ENCODE results near the gene CRYGN.

Gene CRYGN

DNA sequence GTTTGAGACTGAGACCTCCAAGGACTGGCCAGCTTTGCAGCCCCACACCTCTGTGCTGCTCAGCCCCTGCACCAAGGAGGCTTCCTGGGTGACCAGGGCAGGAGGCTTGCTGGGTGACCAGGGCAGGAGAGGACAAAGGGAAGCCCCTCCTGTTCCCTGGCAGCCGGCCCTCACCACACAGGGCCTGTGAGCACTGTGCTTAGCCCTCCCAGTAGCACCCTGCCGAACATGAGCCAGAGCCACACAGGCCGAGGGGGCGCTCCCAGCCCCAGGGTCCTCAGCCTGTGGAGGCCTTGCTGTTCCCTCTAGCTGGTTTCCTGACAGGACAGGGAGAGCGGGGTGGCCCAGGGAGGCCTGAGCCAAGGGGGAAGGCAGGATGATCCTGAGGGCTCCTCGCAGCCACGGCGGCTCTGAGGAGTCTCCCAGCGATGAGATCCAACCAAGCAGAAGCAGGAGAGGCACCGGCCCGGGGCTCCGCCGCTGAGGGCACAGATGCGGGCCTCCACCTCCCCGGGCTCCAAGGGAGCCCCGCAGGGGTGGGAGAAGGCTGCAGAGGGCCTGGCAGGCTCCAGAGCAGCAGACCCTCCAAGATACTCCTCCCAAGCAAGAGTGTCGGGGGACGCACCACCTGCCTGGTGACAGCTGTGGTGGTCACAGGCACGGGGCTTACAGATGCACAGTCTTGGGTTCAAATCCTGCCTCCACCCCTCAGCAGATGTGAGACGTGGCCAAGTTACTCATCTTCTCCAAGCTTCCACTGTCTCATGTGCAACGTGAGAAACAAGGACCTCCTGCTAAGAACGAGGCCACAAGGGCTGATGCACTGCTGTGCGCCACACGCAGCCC, 52.6 kb downstream of the CRYGN start:
- no peak for TF ChIP-seq CTCF (IDR thresholded peaks at IDR 0.05; ENCODE audit: low read depth, low read length, missing control alignments)
- no peak for DNase-seq (ENCODE audit: extremely low read depth, low read depth)

GRCh38 chr7:151386301-151387160, 53.4 kb downstream of the CRYGN start:
- no peak for DNase-seq (ENCODE audit: extremely low read depth, low read depth)
- TF ChIP-seq CTCF (IDR thresholded peaks at IDR 0.05; ENCODE audit: low read depth, low read length, missing control alignments) = no peak
- no peak overlapping the region for H3K4me3 ChIP-seq (replicated peaks; ENCODE audit: low read depth, low read length)

More for the DNA sequence above, 52.6 kb downstream of the CRYGN start:
- no peak overlapping the region for H3K4me3 ChIP-seq (replicated peaks; ENCODE audit: low read depth, low read length)

GRCh38 chr7:151385626-151386300, 54.2 kb downstream of the CRYGN start:
- no peak for DNase-seq (ENCODE audit: extremely low read depth, low read depth)
- no peak overlapping the region for H3K4me3 ChIP-seq (replicated peaks; ENCODE audit: low read depth, low read length)
- no peak for TF ChIP-seq CTCF (IDR thresholded peaks at IDR 0.05; ENCODE audit: low read depth, low read length, missing control alignments)

DNA sequence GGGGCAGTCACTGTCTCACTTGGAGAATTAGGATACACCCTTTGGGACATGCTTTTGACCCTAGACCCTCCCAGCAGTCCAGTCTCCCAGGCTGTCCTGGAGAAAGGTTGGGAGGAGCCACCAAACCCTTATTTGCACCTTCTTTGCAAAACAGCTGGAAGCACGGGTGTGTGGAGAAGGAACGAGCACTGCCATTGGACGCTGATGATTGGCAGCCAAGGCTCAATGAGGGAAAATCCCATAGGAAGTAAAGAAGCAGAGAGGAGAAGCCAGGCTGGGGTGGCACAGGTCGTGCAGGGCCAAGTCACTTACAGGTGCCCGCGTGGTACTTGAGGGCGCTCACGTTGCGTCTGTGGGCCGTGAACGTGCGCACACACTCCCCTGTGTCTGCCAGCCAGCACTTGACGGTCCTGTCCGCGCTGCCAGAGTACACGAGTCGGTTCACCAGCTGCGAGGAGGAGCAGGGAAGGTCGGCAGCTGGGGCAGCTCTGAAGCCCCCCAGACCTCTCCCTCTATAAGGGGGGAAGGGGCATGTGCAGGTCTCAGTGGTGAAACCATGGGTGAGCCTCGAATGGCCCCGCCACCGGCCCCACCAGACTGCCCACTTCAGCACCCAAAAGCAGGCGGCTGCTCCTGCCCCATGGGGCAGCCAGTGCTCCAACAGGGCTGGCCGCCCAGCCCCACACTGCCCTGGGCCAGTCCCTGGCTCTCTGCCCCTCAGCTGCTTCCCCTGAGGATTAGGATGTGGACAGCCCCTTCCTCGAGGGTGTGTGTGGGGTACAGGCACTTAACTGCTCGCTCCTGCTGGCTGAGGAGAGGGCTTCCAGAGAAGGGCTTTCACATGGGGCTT, 54.9 kb downstream of the CRYGN start:
- no peak overlapping the region for H3K4me3 ChIP-seq (replicated peaks; ENCODE audit: low read depth, low read length)
- DNase-seq (ENCODE audit: extremely low read depth, low read depth) = no peak
- no peak for TF ChIP-seq CTCF (IDR thresholded peaks at IDR 0.05; ENCODE audit: low read depth, low read length, missing control alignments)

DNA sequence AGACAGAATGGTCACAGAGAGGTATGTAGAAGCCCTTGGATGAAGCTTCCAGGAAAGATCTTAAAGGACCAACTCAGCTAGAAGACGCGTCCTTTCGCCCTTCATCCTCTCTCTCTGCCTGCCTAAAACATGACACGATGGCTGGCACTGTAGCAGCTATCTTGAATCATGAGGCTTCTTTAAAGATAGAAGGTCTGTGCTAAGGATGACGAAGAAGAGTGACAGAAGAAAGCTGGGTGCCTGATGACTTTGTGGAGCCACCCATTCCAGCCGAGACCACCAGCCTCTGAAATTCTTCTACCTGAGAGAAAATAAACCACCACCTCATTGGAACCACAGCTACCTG, 55.6 kb downstream of the CRYGN start:
- no peak for TF ChIP-seq CTCF (IDR thresholded peaks at IDR 0.05; ENCODE audit: low read depth, low read length, missing control alignments)
- no peak for DNase-seq (ENCODE audit: extremely low read depth, low read depth)
- H3K4me3 ChIP-seq (replicated peaks; ENCODE audit: low read depth, low read length) = no peak overlapping the region
